HepG2 (cell line): ENCODE measurements around the gene CSMD2. TPM values are rescaled to one million over a fixed set of nuclear protein-coding genes. Genes with fewer than 3 reads are reported as not detected.

Experiments used
- ATAC-seq: fragments of 200-7000 bp; cut with Tn5 transposase; 3 replicates; pipeline ENCODE4 v1.9.1; 2020; ENCODE audit warnings: mild to moderate bottlenecking, moderate library complexity
- BruUV-seq: library from RNA; stranded (reverse); fragments of 400-500 nt; replicated peaks from 2 replicates; lab custom pipeline; 2021; lab: Mats Ljungman, UMichigan
- CTCF ChIA-PET: fragments of 300-600 bp; formaldehyde crosslinking; extraction: SDS; loops from one replicate; lab custom pipeline; 2021; ENCODE audit warnings: low total read pairs, inconsistent platforms, low intra/inter-chr PET ratio; lab: Yijun Ruan, JAX
- POLR2A ChIA-PET: fragments of 350-600 bp; sonication (Branson Sonifier 250); formaldehyde crosslinking; loops from one replicate; lab custom pipeline; 2020; ENCODE audit warnings: antibody characterized with exemption, inconsistent platforms; lab: Yijun Ruan, JAX
- DNase-seq: peaks from one replicate; pipeline ENCODE4 v3.0.0-alpha.2; 2015; ENCODE audit warnings: low spot score
- FAIRE-seq: peaks from 3 replicates; lab custom pipeline; 2011; peaks lifted over from hg19 to GRCh38; lab: Jason Lieb, UNC
- H2AFZ ChIP-seq: one replicate; pipeline ENCODE4 v1.6.1; 2011; ENCODE audit warnings: low read length, inconsistent platforms
- H3K27ac ChIP-seq: fragments of 300-600 bp; 3 replicates; pipeline ENCODE4 v1.8.0; 2011; ENCODE audit warnings: mixed run types, mild to moderate bottlenecking, mixed read lengths, low read length, inconsistent platforms; ENCODE audit not compliant: insufficient read depth; ENCODE audit errors: extremely low read length
- H3K27me3 ChIP-seq, 2 experiments: fragments of 200-600 bp in 1 of 2; 2 replicates in 1 of 2; 3 replicates in 1 of 2; pipeline versions ENCODE4 v1.6.0 to v1.8.0; 2011; ENCODE audit warnings: low read length in 2 of 2, mild to moderate bottlenecking in 2 of 2, moderate library complexity in 2 of 2, inconsistent platforms in 1 of 2; ENCODE audit not compliant: insufficient read depth in 2 of 2, control insufficient read depth in 1 of 2
- H3K36me3 ChIP-seq, 2 experiments: fragments of 200-600 bp in 1 of 2; replicated peaks in 1 of 2; 2 replicates in 1 of 2; 3 replicates in 1 of 2; pipeline versions ENCODE4 v1.5.1 to v1.8.0; 2011; ENCODE audit warnings: low read length in 2 of 2, inconsistent platforms in 1 of 2; ENCODE audit not compliant: insufficient read depth in 2 of 2, control insufficient read depth in 1 of 2
- H3K4me1 ChIP-seq: 2 replicates; pipeline ENCODE4 v1.5.1; 2012; ENCODE audit warnings: low read length, inconsistent platforms; ENCODE audit not compliant: insufficient read depth
- H3K4me2 ChIP-seq: 2 replicates; pipeline ENCODE4 v1.6.0; 2011; ENCODE audit warnings: low read depth, low read length, inconsistent platforms
- H3K4me3 ChIP-seq, 3 experiments: fragments of 200-600 bp in 1 of 3; sonication (generic), shearing (Covaris generic) in 1 of 3; replicated peaks in 1 of 3; 2 replicates each; pipeline ENCODE4 v1.5.1; 2011 to 2016; ENCODE audit warnings: low read length in 3 of 3, inconsistent platforms in 2 of 3, low read depth in 2 of 3, mild to moderate bottlenecking in 2 of 3, control low read depth in 1 of 3, mixed read lengths in 1 of 3; ENCODE audit not compliant: insufficient read depth in 1 of 3
- H3K79me2 ChIP-seq: one replicate; pipeline ENCODE4 v1.6.1; 2011; ENCODE audit warnings: low read length, inconsistent platforms; ENCODE audit not compliant: insufficient read depth
- H3K9ac ChIP-seq: 2 replicates; pipeline ENCODE4 v1.6.0; 2011; ENCODE audit warnings: mild to moderate bottlenecking, low read depth, low read length, inconsistent platforms; ENCODE audit not compliant: insufficient read depth
- H3K9me3 ChIP-seq: 2 replicates; pipeline ENCODE4 v1.5.1; 2012; ENCODE audit warnings: mild to moderate bottlenecking, low read length
- H4K20me1 ChIP-seq: 2 replicates; pipeline ENCODE4 v1.6.0; 2011; ENCODE audit warnings: inconsistent platforms, mild to moderate bottlenecking, low read length, moderate library complexity; ENCODE audit not compliant: insufficient read depth
- BHLHE40 ChIP-seq: IDR thresholded peaks from 2 replicates; pipeline ENCODE4 v1.6.1; 2011; ENCODE audit warnings: low read length, improper control_type of control experiment
- ELF4 ChIP-seq: sonication (generic); formaldehyde crosslinking; IDR thresholded peaks from 2 replicates; pipeline ENCODE4 v1.5.0; 2020; ENCODE audit warnings: missing genetic modification reagents, mild to moderate bottlenecking, moderate library complexity, borderline replicate concordance
- ETS1 ChIP-seq: sonication (generic); formaldehyde crosslinking; IDR thresholded peaks from 2 replicates; pipeline ENCODE4 v1.4.0; 2020; ENCODE audit warnings: missing genetic modification reagents
- KDM4B ChIP-seq: sonication (generic); formaldehyde crosslinking; IDR thresholded peaks from 2 replicates; pipeline ENCODE4 v1.4.0; 2020; ENCODE audit warnings: missing genetic modification reagents
- MIXL1 ChIP-seq: IDR thresholded peaks from 2 replicates; pipeline ENCODE4 v1.6.1; 2016
- NCOA5 ChIP-seq: sonication (generic); formaldehyde crosslinking; IDR thresholded peaks from 2 replicates; pipeline ENCODE4 v1.4.0; 2020; ENCODE audit warnings: missing genetic modification reagents
- ZNF367 ChIP-seq: sonication (generic); formaldehyde crosslinking; IDR thresholded peaks from 2 replicates; pipeline ENCODE4 v1.4.0; 2020; ENCODE audit warnings: missing genetic modification reagents, borderline replicate concordance
- WGBS: methylation state at CpG from one replicate; pipeline ENCODE4 v1.1.6; 2017; ENCODE audit warnings: low lambda C conversion rate; 5-methylcytosine and 5-hydroxymethylcytosine counted together
- in situ Hi-C: cut with HindIII; loops from 2 replicates; pipeline ENCODE4 v1.10.0; 2017; ENCODE audit warnings: low pct_unique_long_range_greater_than_20kb; ENCODE audit not compliant: extremely low pct_ligation_motif_present
- intact Hi-C: fragments of 100-400 bp; cut with micrococcal nuclease; formaldehyde crosslinking; loops from one replicate; pipeline ENCODE4 v1.10.0; 2022; ENCODE audit not compliant: unreplicated experiment
- polyA plus RNA-seq, 8 experiments: library from polyadenylated mRNA; depleted of rRNA in 3 of 8; stranded (reverse) in 7 of 8; unstranded in 1 of 8; fragments of >200 nt; fragmentation: Illumina TruSeq in 4 of 8; extraction: Trizol in 4 of 8; gene quantifications; 2 replicates each; pipeline versions ENCODE4 v1.2.1 to v1.2.3, GENCODE V29; 2011 to 2016; ENCODE audit warnings: low read depth in 4 of 8, missing spikeins in 1 of 8, mixed read lengths in 1 of 8; ENCODE audit not compliant: insufficient read depth in 1 of 8
- total RNA-seq, 5 experiments: library from RNA; depleted of rRNA; stranded (reverse); fragments of >200 nt; fragmentation: Illumina TruSeq; extraction: Trizol; gene quantifications; 2 replicates each; pipeline ENCODE4 v1.2.3, GENCODE V29; 2016; ENCODE audit warnings: low read depth in 1 of 5
- TF ChIP-seq, protein P1 (sequence below): sonication (generic); formaldehyde crosslinking; IDR thresholded peaks from 2 replicates; pipeline ENCODE4 v1.4.0; 2020; ENCODE audit warnings: mild to moderate bottlenecking, missing genetic modification reagents

CSMD2 gene
- total and polyA plus RNA-seq, 2 of the 13 experiments (the other 11 are each of a cell fraction or from before 2014, with no cell fraction given), result not detected

- H3K9me3 ChIP-seq, result no peaks in the 10 kb centered on the region
- no peak overlapping the region for H2AFZ ChIP-seq
- BruUV-seq, result no TSS peak
- H3K9ac ChIP-seq, result no peak overlapping the region
- in situ Hi-C loops, result no loop called here
- ChIA-PET POLR2A (no interaction called here), CTCF (no interaction called here)
- no peaks in the 10 kb centered on the region for H4K20me1 ChIP-seq
- ATAC-seq, result no peak
- H3K4me2 ChIP-seq, result no peak overlapping the region
- 20% methylated on average over 6 of the region's 8 CpGs for WGBS
- no peaks in the 10 kb centered on the region for H3K36me3 ChIP-seq
- no peaks in the 10 kb centered on the region for H3K79me2 ChIP-seq
- no peaks in the 10 kb centered on the region for H3K4me1 ChIP-seq
- H3K27ac ChIP-seq, result no peak overlapping the region
- TF ChIP-seq, protein P1, sequence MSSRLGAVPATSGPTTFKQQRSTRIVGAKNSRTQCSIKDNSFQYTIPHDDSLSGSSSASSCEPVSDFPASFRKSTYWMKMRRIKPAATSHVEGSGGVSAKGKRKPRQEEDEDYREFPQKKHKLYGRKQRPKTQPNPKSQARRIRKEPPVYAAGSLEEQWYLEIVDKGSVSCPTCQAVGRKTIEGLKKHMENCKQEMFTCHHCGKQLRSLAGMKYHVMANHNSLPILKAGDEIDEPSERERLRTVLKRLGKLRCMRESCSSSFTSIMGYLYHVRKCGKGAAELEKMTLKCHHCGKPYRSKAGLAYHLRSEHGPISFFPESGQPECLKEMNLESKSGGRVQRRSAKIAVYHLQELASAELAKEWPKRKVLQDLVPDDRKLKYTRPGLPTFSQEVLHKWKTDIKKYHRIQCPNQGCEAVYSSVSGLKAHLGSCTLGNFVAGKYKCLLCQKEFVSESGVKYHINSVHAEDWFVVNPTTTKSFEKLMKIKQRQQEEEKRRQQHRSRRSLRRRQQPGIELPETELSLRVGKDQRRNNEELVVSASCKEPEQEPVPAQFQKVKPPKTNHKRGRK (CRISPR knock-in tag), result no peak
- no peak for TF ChIP-seq ZNF367 (CRISPR knock-in tag)
- TF ChIP-seq NCOA5, result no peak
- TF ChIP-seq ELF4 (CRISPR knock-in tag), result no peak
- TF ChIP-seq KDM4B, result no peak
- no peak for TF ChIP-seq MIXL1 (CRISPR knock-in tag)
- no peak for TF ChIP-seq ETS1 (CRISPR knock-in tag)
- TF ChIP-seq BHLHE40, result no peak
- TF ChIP-seq, all 625 proteins: peak for 0
- intact Hi-C loops, result no loop called here
- no peak for DNase-seq
- Histone ChIP-seq H3K4me3 (no peak overlapping the region), H3K27me3 (peaks cover 2 to 46% of the 10 kb centered on the region in 2 experiments; a peak in 4 of 5 replicates)
- no peak for FAIRE-seq
These were observed 648.0 kb downstream of the CSMD2 start for GRCh38 chr1:33516891-33517567.
